BE2C (cell line): ENCODE measurements around the gene DTNB.

ENCODE experiments used
- DNase-seq: peaks from one replicate; pipeline ENCODE4 v3.0.0-alpha.2; 2020
- H3K27me3 ChIP-seq: fragments of 250-450 bp; sonication (Bioruptor Pico); 2 replicates; pipeline ENCODE4 v1.5.1; 2020; ENCODE audit warnings: mild to moderate bottlenecking
- H3K36me3 ChIP-seq: fragments of 250-450 bp; sonication (Bioruptor Pico); 2 replicates; pipeline ENCODE4 v1.5.1; 2020; ENCODE audit warnings: mild to moderate bottlenecking
- H3K4me1 ChIP-seq: fragments of 250-450 bp; sonication (Bioruptor Pico); 2 replicates; pipeline ENCODE4 v1.5.1; 2020
- H3K4me3 ChIP-seq: 2 replicates; pipeline ENCODE4 v1.5.1; 2011; ENCODE audit warnings: low read depth, low read length
- H3K9me3 ChIP-seq: fragments of 250-450 bp; sonication (Bioruptor Pico); 2 replicates; pipeline ENCODE4 v1.5.1; 2020
- CTCF ChIP-seq: IDR thresholded peaks from 2 replicates; pipeline ENCODE4 v1.5.1; 2012; ENCODE audit warnings: mild to moderate bottlenecking, low read depth, low read length

Gene DTNB

DNA sequence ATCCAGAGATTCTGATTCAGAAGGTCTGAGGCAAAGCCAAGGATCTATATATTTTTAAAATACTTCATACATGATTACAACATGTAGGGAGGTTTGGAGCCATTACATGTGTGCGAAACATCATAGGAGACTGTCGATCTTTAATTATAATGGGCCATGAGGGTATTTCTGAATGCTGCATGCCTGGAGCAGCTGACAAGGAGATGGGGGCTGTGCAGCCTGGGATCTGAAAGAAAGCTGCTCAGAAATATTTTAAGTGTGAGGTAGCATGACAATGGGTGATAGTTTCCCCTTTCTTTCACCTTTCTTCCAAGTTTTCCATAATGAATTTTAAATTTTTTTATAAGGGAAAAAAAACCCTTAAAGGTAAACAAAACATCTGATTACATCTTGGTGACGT is 229.6 kb downstream of the DTNB start:
- TF ChIP-seq CTCF: no peak
- peaks cover 3% of the 10 kb centered on the region; the same call in 1 of the 2 replicates for H3K4me1 ChIP-seq
- H3K9me3 ChIP-seq: no peaks in the 10 kb centered on the region
- H3K27me3 ChIP-seq: no peaks in the 10 kb centered on the region
- no peak for DNase-seq
- no peak overlapping the region for H3K4me3 ChIP-seq
- H3K36me3 ChIP-seq: no peaks in the 10 kb centered on the region

DNA sequence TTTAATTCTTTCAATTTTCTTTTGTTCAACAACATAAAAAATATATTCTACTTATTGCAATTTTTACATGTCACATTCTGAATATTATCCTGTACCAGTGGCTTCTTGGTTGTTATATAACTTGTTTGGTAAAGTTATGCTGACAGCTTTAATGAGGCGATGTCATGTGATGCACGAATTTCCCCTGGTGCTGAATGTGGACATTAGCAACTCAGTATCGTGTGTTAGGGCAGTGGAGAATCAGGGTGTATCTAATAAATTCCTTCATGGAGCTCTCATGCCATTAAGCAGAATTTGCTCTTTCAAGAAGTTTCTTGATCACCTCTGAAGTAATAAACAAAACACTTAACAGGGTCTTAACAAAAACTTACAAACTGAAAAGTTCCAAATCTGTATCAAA is 232.0 kb downstream of the DTNB start:
- DNase-seq: no peak
- no peak overlapping the region for H3K4me3 ChIP-seq
- TF ChIP-seq CTCF: no peak
- peaks cover 3% of the 10 kb centered on the region; the same call in 1 of the 2 replicates for H3K4me1 ChIP-seq
- H3K9me3 ChIP-seq: no peaks in the 10 kb centered on the region
- H3K36me3 ChIP-seq: no peaks in the 10 kb centered on the region
- H3K27me3 ChIP-seq: no peaks in the 10 kb centered on the region

- Histone ChIP-seq H3K27me3 (no peaks in the 10 kb centered on the region), H3K36me3 (peaks cover 4% of the 10 kb centered on the region; the same call in 1 of the 2 replicates), H3K9me3 (no peaks in the 10 kb centered on the region), H3K4me1 (peaks cover 3% of the 10 kb centered on the region; the same call in 1 of the 2 replicates), H3K4me3 (no peak overlapping the region)
- no peak for TF ChIP-seq CTCF
- no peak for DNase-seq
These were observed 234.6 kb downstream of the DTNB start for GRCh38 chr2:25438793-25439192.

DNA sequence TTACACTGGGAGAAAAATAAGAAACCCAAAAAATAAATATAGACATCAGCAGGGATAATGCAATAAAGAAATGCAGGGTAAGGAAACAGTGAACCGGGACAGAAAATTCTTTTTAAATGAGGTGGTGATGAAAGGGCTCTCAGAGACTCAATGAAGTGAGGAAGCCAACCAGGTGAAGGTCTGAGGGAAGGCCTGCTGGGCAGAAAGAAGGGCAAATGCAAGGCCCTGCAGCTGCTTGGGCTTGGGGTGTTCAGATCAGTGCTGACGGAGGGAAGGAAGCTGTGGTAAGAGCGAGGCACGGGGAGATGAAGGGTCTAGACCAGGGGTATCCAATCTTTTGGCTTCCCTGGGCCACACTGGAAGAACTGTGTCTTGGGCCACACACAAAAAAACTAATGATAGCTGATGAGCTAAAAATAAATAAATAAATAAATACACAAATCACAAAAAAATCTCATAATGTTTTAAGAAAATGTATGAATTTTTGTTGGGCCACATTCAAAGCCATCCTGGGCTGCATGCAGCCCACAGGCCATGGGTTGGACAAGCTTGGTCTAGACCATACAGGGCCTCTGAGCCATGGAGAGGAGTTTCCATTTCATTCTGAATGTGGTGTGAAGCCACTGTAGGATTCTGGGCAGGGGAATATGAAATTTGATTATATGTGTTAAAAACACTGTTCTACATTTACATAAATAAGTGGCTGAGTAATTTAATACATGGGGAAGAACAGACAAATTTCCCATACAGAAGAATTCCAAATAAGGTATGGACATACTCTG is 235.3 kb downstream of the DTNB start:
- H3K4me3 ChIP-seq: no peak overlapping the region
- H3K36me3 ChIP-seq: peaks cover 4% of the 10 kb centered on the region; the same call in 1 of the 2 replicates
- H3K27me3 ChIP-seq: no peaks in the 10 kb centered on the region
- peaks cover 3% of the 10 kb centered on the region; the same call in 1 of the 2 replicates for H3K4me1 ChIP-seq
- DNase-seq: no peak
- TF ChIP-seq CTCF: no peak
- H3K9me3 ChIP-seq: no peaks in the 10 kb centered on the region

GRCh38 chr2:25435421-25435820 is 238.0 kb downstream of the DTNB start:
- TF ChIP-seq CTCF: no peak
- peaks cover 3% of the 10 kb centered on the region; the same call in 1 of the 2 replicates for H3K4me1 ChIP-seq
- peaks cover 4% of the 10 kb centered on the region; the same call in 1 of the 2 replicates for H3K36me3 ChIP-seq
- no peak for DNase-seq
- H3K27me3 ChIP-seq: no peaks in the 10 kb centered on the region
- no peak overlapping the region for H3K4me3 ChIP-seq
- no peaks in the 10 kb centered on the region for H3K9me3 ChIP-seq

GRCh38 chr2:25431604-25432003 is 241.8 kb downstream of the DTNB start:
- H3K9me3 ChIP-seq: no peaks in the 10 kb centered on the region
- H3K4me1 ChIP-seq: no peaks in the 10 kb centered on the region
- H3K27me3 ChIP-seq: no peaks in the 10 kb centered on the region
- no peak overlapping the region for H3K4me3 ChIP-seq
- peaks cover 4% of the 10 kb centered on the region; the same call in 1 of the 2 replicates for H3K36me3 ChIP-seq
- DNase-seq: no peak
- TF ChIP-seq CTCF: no peak
